Measurements from ENCODE around the gene PAQR7.
A peak's percentile ranks its signal among the peaks of the same experiment; 100 is the strongest.
"Not testable (repeated sequence)": the region's sequence is repeated elsewhere in the genome, so short reads cannot be mapped to it uniquely, and the experiment has no call there.

Gene PAQR7

GRCh38 chr1:25839808-25840207, 35.7 kb downstream of the PAQR7 start:
- DNase-seq, result not testable (repeated sequence)

GRCh38 chr1:25837262-25837875, 38.1 kb downstream of the PAQR7 start:
- DNase-seq, result no peak

GRCh38 chr1:25836695-25837094, 38.8 kb downstream of the PAQR7 start:
- no peak for DNase-seq

DNA sequence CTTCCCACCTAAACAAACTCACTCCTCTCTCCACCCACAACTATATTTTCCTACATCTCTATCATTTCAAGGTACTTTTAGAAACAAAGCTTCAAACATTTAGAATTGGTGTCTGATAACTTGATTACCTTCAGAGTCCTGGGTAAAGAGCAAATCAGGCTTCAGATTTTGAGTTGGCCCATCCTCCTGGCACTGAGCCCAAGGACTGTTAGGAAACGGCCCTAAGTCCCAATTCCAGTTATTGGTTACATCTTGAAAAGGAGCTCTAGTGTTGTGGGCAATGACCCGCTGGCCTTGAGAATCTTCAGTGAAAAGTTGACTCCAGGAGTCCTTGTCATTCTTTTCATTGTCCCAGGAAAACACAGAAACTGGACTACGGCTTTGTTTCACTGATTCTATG, 40.6 kb downstream of the PAQR7 start:
- DNase-seq, result no peak

DNA sequence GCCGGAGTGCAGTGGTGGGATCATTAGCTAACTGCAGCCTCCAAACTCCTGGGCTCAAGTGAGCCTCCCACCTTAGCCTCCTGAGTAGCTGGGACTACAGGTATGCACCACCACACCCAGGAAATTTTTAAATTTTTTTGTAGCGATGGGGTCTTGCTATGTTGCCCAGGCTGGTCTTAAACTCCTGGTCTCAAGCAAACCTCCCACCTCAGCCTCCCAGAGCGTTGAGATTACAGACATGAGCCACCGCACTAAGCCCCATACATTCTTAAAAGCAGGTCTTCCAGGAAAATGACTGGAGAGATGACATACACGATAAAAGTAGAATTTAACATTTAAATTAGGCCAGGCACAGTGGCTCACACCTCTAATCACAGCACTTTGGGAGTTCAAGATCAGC, 42.4 kb downstream of the PAQR7 start:
- no peak for DNase-seq

DNA sequence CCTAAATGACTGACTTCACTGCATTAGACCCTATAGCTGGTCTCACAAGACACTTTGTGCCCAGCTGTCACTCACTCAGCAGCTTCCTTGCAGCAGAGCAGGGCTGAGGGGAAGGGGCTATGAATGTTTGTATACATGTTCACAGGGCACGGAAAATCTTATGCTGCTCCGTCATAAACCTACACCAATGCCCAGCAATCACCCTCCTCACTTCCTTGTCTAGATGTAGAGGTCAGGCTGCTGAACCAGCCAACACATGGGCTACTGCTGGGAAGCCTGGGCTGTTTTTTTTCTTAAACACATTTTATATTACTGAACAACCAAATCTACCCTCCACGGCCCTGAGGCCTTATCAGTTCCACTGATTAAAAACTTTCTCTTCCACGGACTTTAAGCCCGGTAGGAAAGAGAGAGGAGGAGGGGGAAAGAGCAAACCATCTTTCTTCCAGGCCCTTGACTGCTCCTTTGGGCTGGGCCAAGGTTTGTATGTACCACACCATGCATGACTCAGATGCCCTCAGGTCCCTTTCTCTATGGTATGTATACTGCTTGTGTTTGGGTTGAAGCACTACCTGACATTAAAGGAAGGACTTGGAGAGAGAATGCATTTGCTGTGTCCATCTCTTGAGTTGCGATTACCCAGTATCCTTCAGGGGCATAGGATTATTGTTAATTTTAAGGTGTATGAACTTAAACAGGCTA, 43.0 kb downstream of the PAQR7 start:
- no peak for DNase-seq

- no peak for DNase-seq
Observed at GRCh38 chr1:25831569-25832196, 43.8 kb downstream of the PAQR7 start.

GRCh38 chr1:25829046-25829445, 46.5 kb downstream of the PAQR7 start:
- no peak for DNase-seq

DNA sequence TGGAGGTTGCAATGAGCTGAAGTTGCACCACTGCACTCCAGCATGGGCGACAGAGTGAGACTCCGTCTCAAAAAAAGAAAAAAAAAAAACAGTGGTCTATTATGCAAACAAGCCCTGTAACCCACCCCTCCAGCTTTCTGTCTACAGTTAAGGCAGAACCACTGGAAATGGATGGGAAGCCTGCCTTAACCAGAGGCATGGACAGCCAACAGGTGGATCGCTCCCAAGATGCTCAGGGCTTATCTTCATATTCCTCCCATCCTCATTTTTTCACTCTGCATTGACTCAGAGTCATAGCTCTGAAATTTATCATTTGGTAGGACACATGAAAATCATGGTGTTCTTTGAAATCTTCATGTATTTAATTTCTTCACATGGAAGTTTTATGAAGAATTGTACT, 47.0 kb downstream of the PAQR7 start:
- no peak for DNase-seq

- no peak for DNase-seq
Observed at GRCh38 chr1:25826571-25826970, 48.9 kb downstream of the PAQR7 start.

- DNase-seq, result no peak
Observed at GRCh38 chr1:25825605-25826004, 49.9 kb downstream of the PAQR7 start.

DNA sequence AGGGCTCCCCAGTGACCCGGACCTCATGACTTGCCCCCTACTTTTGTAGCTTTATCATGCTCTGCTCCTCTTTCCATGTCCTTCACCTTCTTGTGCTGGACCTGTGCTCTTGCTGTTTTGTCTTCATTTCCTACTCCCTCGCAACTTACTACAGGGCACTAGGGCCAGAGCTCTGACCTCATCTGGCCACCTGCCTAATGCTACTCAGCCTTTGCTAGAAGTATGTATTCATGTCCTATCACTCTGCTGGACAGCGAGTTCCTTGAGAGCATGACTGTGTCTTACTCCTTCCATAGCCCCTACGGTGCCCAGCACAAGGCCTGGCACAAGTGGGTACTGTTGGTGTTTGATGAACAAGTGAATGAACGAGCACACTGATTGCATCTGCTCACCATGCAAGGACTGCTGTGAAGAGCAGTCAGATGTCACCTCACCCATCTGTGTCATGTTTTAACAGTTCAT, 53.8 kb downstream of the PAQR7 start:
- no peak for DNase-seq

- no peak for DNase-seq
Observed at GRCh38 chr1:25821112-25821476, 54.4 kb downstream of the PAQR7 start.

- DNase-seq, result peak; percentile 36
Observed at GRCh38 chr1:25820247-25821111, 55.0 kb downstream of the PAQR7 start.

DNA sequence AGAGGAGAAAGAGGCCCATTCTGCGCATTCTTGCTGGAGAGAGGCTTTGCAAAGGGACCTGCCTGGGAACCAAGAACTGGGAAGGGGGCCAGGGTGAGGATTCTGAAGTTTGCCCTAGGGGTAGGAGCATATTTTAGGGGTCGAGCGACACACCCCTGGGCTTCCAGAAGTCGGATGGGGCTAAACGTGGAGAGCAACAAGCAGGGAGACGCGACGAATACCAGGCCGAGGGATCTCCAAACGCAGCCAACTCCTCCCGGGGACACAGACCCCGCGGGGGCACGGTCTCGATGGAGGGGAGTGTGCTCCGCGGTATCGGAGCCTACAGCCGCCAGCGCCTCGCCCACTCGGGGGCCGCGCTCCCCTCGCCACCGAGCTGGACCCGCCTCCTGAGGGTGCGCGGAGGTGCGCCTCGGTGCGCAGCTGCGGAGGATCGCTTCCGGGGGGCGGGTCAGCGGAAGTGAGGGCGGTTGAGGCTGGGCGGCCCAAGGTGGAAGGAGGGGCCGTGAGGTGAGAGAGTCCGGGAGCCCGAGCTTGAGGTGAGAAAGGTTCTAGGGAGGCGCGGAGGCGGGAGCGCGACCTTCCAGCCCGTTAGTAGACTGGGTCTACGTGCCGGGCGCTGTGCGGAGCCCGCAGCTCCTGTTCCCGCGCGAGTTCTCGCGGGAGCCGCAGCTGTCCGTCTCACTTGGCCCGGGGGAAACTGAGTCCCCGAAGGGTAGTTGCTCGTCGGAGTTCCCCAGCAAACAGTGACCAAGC, 55.8 kb downstream of the PAQR7 start, which contains the start of gene MTFR1L:
TSS of gene MTFR1L (plus strand) at position 464 of the 756 bp plus-strand sequence. CDS start 3,151 bp downstream, outside the sequence.
- DNase-seq, result peak; percentile 40

DNA sequence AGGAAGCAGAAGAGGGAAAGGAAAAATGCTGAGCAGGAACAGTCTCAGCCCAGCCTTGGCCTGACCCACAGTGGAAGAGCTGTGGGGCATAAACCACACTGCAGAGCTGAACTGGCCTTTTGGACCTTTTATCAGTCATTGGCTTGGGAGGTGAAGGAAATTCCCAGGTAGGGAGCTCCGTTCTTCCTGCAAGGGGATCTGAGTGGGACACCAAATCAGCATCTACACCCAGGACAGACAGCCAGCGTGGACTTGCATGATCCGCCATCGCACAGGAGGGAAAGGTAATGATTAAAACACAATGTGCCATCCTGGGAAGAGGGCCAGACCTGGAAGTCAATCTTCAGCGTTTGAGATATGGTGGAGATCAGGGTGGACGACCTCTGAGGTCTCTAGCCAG, 56.9 kb downstream of the PAQR7 start:
- no peak for DNase-seq

DNA sequence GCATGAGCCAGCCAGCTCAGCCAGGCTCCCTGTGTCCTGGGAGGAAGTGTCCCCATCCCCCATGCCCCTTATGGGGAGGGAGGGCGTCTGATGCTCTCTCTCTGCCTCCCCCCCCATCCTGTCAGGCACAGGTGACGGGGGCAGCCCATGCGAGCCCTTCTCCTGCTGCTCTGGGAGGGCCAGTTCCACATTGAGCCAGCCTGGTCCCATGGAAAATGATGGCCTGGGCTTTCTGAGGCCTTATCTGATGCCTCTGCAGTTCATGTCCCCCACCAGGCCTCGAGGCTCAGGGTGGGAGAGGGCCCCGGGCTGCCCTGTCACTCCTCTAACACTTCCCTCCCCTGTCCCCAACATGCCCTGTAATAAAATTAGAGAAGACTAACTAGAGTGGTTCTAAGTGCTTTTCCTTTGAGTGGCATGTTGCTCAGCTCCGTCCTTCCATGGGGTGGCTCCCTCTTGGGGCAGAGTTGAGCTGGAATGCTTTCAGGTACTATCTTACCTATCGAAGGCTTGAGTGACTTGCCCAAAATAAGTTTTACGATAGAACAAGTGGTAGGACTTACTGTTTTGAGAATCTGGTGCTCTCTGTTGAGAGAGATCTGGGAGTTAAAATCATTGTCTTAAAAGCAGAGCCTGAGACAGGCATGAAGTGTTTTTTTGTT, 57.5 kb downstream of the PAQR7 start:
- DNase-seq, result no peak

DNA sequence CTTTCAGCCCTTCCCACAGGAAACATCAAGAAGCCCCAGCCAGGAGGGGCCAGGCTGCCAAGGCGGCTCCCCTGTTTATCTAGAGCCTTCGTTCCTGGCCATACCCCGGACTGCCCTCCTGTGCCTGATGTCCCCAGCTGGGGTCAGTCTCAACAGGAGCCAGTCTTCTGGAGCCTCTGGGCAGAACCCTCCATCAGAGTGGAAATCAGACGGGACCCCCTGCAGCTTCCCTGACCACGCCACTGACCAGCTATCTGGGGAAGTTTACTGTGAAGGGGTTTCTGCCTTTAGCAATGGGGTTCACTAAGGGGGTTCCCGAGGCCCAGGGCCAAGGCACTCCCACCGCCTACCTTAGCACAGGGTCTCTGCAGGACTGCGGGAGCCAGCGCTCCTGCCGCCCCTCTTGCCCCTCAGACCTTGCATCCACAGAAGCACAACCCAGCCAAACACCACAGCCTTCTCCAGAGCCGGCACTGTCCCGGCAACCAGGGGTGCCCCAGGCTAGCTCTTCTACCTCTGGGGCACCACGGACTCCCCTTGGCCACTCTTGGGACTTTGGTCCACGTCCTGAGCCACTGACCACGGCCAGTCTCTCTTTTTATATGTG, 59.3 kb downstream of the PAQR7 start:
- no peak for DNase-seq

DNA sequence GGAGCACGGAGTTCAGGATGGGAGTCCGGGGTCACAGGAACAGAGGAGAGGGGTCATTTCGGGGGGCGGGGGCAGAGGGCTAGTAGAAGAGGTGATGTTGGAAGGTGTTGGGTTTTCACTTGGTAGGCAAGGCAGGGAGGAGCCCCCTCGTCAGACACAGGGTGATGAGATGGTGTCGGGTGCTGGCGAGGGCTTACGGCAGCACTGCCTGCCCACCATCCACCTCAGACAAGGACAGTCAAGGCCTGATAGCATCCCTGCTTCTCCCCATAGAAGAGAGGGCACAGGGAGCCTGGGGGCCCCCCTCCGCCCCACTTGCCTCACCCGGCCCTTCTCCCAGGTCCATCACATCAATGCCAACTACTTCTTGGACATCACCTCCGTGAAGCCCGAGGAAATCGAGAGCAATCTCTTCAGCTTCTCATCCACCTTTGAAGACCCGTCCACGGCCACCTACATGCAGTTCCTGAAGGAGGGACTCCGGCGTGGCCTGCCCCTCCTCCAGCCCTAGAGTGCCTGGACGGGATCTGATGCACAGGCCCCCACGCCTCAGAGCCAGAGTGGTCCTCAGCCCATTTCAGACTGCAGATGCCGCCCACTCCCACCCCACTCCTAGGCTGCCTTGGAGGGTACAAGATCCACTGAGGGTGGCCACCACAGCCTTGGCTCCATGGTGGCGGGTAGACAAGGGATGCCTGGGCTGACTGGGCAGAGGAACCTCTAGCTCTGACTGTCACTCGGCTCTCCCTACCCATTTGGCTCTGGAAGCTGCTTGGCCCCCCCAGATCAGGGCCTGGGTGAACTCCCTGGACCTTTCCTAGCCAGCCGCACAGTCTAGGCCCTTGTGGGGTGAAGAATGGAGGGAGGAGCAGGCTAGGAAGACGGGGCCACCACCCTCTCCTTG, 60.0 kb downstream of the PAQR7 start:
- DNase-seq, result no peak

GRCh38 chr1:25814549-25815087, 60.9 kb downstream of the PAQR7 start:
- DNase-seq, result no peak

Data from amniotic stem cell (primary cell).